Endothelial cell (in vitro differentiated cells): ENCODE data around the gene ABL2. TPM values are rescaled to one million over a fixed set of nuclear protein-coding genes. Genes with fewer than 3 reads are reported as not detected.
"Not testable (repeated sequence)": the region's sequence is repeated elsewhere in the genome, so short reads cannot be mapped to it uniquely, and the experiment has no call there.

Experiments used
- DNase-seq: peaks from one replicate; pipeline ENCODE4 v3.0.0; 2021; ENCODE audit warnings: low spot score
- H3K27ac Mint-ChIP-seq: one replicate; pipeline ENCODE4 v1.8.0; 2021; ENCODE audit warnings: mixed read lengths, inconsistent platforms; ENCODE audit not compliant: unreplicated experiment
- H3K27me3 Mint-ChIP-seq: one replicate; pipeline ENCODE4 v1.8.0; 2021; ENCODE audit warnings: mild to moderate bottlenecking, moderate library complexity, mixed read lengths, inconsistent platforms; ENCODE audit not compliant: unreplicated experiment
- H3K36me3 Mint-ChIP-seq: one replicate; pipeline ENCODE4 v1.8.0; 2021; ENCODE audit warnings: mild to moderate bottlenecking, low read depth, mixed read lengths, inconsistent platforms; ENCODE audit not compliant: unreplicated experiment
- H3K4me1 Mint-ChIP-seq: one replicate; pipeline ENCODE4 v1.8.0; 2021; ENCODE audit warnings: mild to moderate bottlenecking, mixed read lengths, inconsistent platforms; ENCODE audit not compliant: unreplicated experiment
- H3K4me3 Mint-ChIP-seq: one replicate; pipeline ENCODE4 v1.8.0; 2021; ENCODE audit warnings: mild to moderate bottlenecking, mixed read lengths, inconsistent platforms; ENCODE audit not compliant: unreplicated experiment
- H3K9me3 Mint-ChIP-seq: one replicate; pipeline ENCODE4 v1.8.0; 2021; ENCODE audit warnings: mixed read lengths, inconsistent platforms; ENCODE audit not compliant: unreplicated experiment
- CTCF ChIP-seq: fragments of 200-600 bp; sonication (generic); IDR thresholded peaks from one replicate; pipeline ENCODE4 v1.5.0; 2021; ENCODE audit warnings: antibody characterized with exemption; ENCODE audit not compliant: unreplicated experiment
- total RNA-seq: library from RNA; stranded (reverse); fragmentation: NEBNext Ultra II Directional; extraction: Animal tissue kit (Norgen Biotek cat#: 25700); gene quantifications from one replicate; pipeline ENCODE4 v1.2.1, GENCODE V29; 2021; ENCODE audit not compliant: unreplicated experiment

The ABL2 gene
- total RNA-seq, 1 donor from 2014 or later: 160 TPM

- H3K36me3 Mint-ChIP-seq: peaks cover 32% of the 10 kb centered on the region
Observed at GRCh38 chr1:179141592-179142251, 87.8 kb downstream of the ABL2 start.

GRCh38 chr1:179138755-179139154, 90.7 kb downstream of the ABL2 start:
- not testable (repeated sequence) for H3K27me3 Mint-ChIP-seq, H3K27ac Mint-ChIP-seq, H3K9me3 Mint-ChIP-seq, DNase-seq, H3K4me3 Mint-ChIP-seq
- H3K4me1 Mint-ChIP-seq: peaks cover 36% of the 10 kb centered on the region
- peaks cover 36% of the 10 kb centered on the region for H3K36me3 Mint-ChIP-seq

More at GRCh38 chr1:179141592-179142251, 87.8 kb downstream of the ABL2 start:
- Mint-ChIP-seq H3K27me3 (peaks cover 3% of the 10 kb centered on the region), H3K27ac (peak overlapping the region; percentile 99), H3K9me3 (no peaks in the 10 kb centered on the region), H3K4me1 (peaks cover 46% of the 10 kb centered on the region), H3K4me3 (peak overlapping the region; percentile 94)
- DNase-seq: no peak
- TF ChIP-seq CTCF: no peak

GRCh38 chr1:179137617-179138255, 91.7 kb downstream of the ABL2 start:
- Mint-ChIP-seq H3K4me3 (no peak overlapping the region), H3K27me3 (peaks cover 3% of the 10 kb centered on the region), H3K9me3 (no peaks in the 10 kb centered on the region), H3K27ac (peak overlapping the region; percentile 11), H3K36me3 (peaks cover 39% of the 10 kb centered on the region), H3K4me1 (peaks cover 38% of the 10 kb centered on the region)
- TF ChIP-seq CTCF: no peak
- no peak for DNase-seq

GRCh38 chr1:179135707-179136106, 93.8 kb downstream of the ABL2 start:
- H3K27ac Mint-ChIP-seq, H3K9me3 Mint-ChIP-seq: not testable (repeated sequence)

GRCh38 chr1:179135168-179135567, 94.3 kb downstream of the ABL2 start:
- not testable (repeated sequence) for H3K27me3 Mint-ChIP-seq, H3K9me3 Mint-ChIP-seq, H3K4me3 Mint-ChIP-seq, DNase-seq, H3K27ac Mint-ChIP-seq
- H3K36me3 Mint-ChIP-seq: peaks cover 37% of the 10 kb centered on the region
- peaks cover 30% of the 10 kb centered on the region for H3K4me1 Mint-ChIP-seq

More at GRCh38 chr1:179135707-179136106, 93.8 kb downstream of the ABL2 start:
- not testable (repeated sequence) for DNase-seq, H3K27me3 Mint-ChIP-seq, H3K4me3 Mint-ChIP-seq
- Mint-ChIP-seq H3K4me1 (peaks cover 33% of the 10 kb centered on the region), H3K36me3 (peaks cover 37% of the 10 kb centered on the region)

GRCh38 chr1:179129702-179130473, 99.6 kb downstream of the ABL2 start:
- H3K4me3 Mint-ChIP-seq: no peak overlapping the region
- no peak for DNase-seq
- peaks cover 30% of the 10 kb centered on the region for H3K36me3 Mint-ChIP-seq
- H3K27me3 Mint-ChIP-seq: no peaks in the 10 kb centered on the region
- no peak for TF ChIP-seq CTCF
- no peak overlapping the region for H3K27ac Mint-ChIP-seq
- H3K9me3 Mint-ChIP-seq: no peaks in the 10 kb centered on the region
- peaks cover 20% of the 10 kb centered on the region for H3K4me1 Mint-ChIP-seq
